ENCODE data around the gene ZBTB16. TPM values are rescaled to one million over a fixed set of nuclear protein-coding genes. Genes with fewer than 3 reads are reported as not detected.

ZBTB16 gene
- polyA plus RNA-seq, 3 donors = 4.1 to 12.3 (median 8.3) TPM

- no peaks in the 10 kb centered on the region for H3K9me3 Mint-ChIP-seq
- no peak overlapping the region for H3K9ac ChIP-seq (ENCODE audit: insufficient read depth, low read length, poor library complexity, severe bottlenecking)
- H3K27ac ChIP-seq (ENCODE audit: low read depth in 1 of 2, low read length in 2 of 2) = no peak overlapping the region
- DNase-seq = no peak
- H2AFZ ChIP-seq (ENCODE audit: insufficient read depth, low read depth, low read length, poor library complexity, severe bottlenecking) = no peak overlapping the region
- H3K4me2 ChIP-seq (replicated peaks; ENCODE audit: extremely low read depth, low read length, poor library complexity, severe bottlenecking) = no peak overlapping the region
- no peaks in the 10 kb centered on the region for H3K79me2 ChIP-seq (ENCODE audit: insufficient read depth, low read length)
- TF ChIP-seq CTCF (IDR thresholded peaks at IDR 0.05) = no peak
- WGBS (ENCODE audit: insufficient coverage) = 71% methylated on average over 2 of the region's 5 CpGs
- intact Hi-C loops (cut with micrococcal nuclease) = no loop called here
- no peak overlapping the region for H3K4me3 Mint-ChIP-seq
- no peaks in the 10 kb centered on the region for H3K36me3 ChIP-seq (replicated peaks in 1 of 2; ENCODE audit: control insufficient read depth in 1 of 2, insufficient read depth in 2 of 2, low read length in 2 of 2)
- H3K4me3 ChIP-seq (replicated peaks in 1 of 3; ENCODE audit: low read depth in 2 of 3, low read length in 3 of 3) = no peak overlapping the region
- no peaks in the 10 kb centered on the region for H4K20me1 ChIP-seq (ENCODE audit: insufficient read depth, low read length)
- H3K4me1 ChIP-seq (ENCODE audit: control insufficient read depth in 1 of 2, insufficient read depth in 2 of 2, low read length in 2 of 2) = no peaks in the 10 kb centered on the region
- H3K4me1 Mint-ChIP-seq = no peaks in the 10 kb centered on the region
- peaks cover 15 to 39% (median 25%) of the 10 kb centered on the region in 3 donors for H3K27me3 Mint-ChIP-seq (ENCODE audit: low read depth in 3 of 3)
- H3K27ac Mint-ChIP-seq = peak overlapping the region in 1 of 7 donors; percentile 46
- peaks cover 6 to 9% of the 10 kb centered on the region in 2 donors for H3K27me3 ChIP-seq (ENCODE audit: control insufficient read depth in 2 of 2, insufficient read depth in 2 of 2, low read length in 2 of 2)
- H3K36me3 Mint-ChIP-seq = no peaks in the 10 kb centered on the region
- no peaks in the 10 kb centered on the region for H3K9me3 ChIP-seq (replicated peaks in 1 of 2; ENCODE audit: control insufficient read depth in 1 of 2, insufficient read depth in 1 of 2, low read length in 2 of 2)
These were observed 214.6 kb downstream of the ZBTB16 start for GRCh38 chr11:114273890-114274635.

- Histone ChIP-seq H3K27ac (ENCODE audit: low read depth in 1 of 2, low read length in 2 of 2) (no peak overlapping the region), H3K27me3 (ENCODE audit: control insufficient read depth in 2 of 2, insufficient read depth in 2 of 2, low read length in 2 of 2) (peaks cover 6 to 7% of the 10 kb centered on the region in 2 donors), H3K4me3 (replicated peaks in 1 of 3; ENCODE audit: low read depth in 2 of 3, low read length in 3 of 3) (no peak overlapping the region), H2AFZ (ENCODE audit: insufficient read depth, low read depth, low read length, poor library complexity, severe bottlenecking) (no peak overlapping the region), H3K9me3 (replicated peaks in 1 of 2; ENCODE audit: control insufficient read depth in 1 of 2, insufficient read depth in 1 of 2, low read length in 2 of 2) (no peaks in the 10 kb centered on the region), H3K9ac (ENCODE audit: insufficient read depth, low read length, poor library complexity, severe bottlenecking) (no peak overlapping the region), H4K20me1 (ENCODE audit: insufficient read depth, low read length) (no peaks in the 10 kb centered on the region), H3K79me2 (ENCODE audit: insufficient read depth, low read length) (no peaks in the 10 kb centered on the region), H3K4me1 (ENCODE audit: control insufficient read depth in 1 of 2, insufficient read depth in 2 of 2, low read length in 2 of 2) (no peaks in the 10 kb centered on the region), H3K36me3 (replicated peaks in 1 of 2; ENCODE audit: control insufficient read depth in 1 of 2, insufficient read depth in 2 of 2, low read length in 2 of 2) (no peaks in the 10 kb centered on the region), H3K4me2 (replicated peaks; ENCODE audit: extremely low read depth, low read length, poor library complexity, severe bottlenecking) (no peak overlapping the region)
- DNase-seq = no peak
- Mint-ChIP-seq H3K4me3 (no peak overlapping the region), H3K4me1 (no peaks in the 10 kb centered on the region), H3K9me3 (no peaks in the 10 kb centered on the region), H3K36me3 (no peaks in the 10 kb centered on the region), H3K27ac (no peak overlapping the region), H3K27me3 (ENCODE audit: low read depth in 3 of 3) (peaks cover 13 to 38% (median 20%) of the 10 kb centered on the region in 3 donors)
- intact Hi-C loops (cut with micrococcal nuclease) = no loop called here
- no peak for TF ChIP-seq CTCF (IDR thresholded peaks at IDR 0.05)
- 86% methylated on average over 1 of the region's 3 CpGs for WGBS (ENCODE audit: insufficient coverage)
These were observed 215.1 kb downstream of the ZBTB16 start for GRCh38 chr11:114274637-114275036.
